GM21619 (cell line): Measurements from ENCODE around the gene MRPL45.

Experiments used
- ATAC-seq: cut with Tn5 transposase; IDR thresholded peaks from one replicate; pipeline ENCODE4 v1.9.1; 2021; ENCODE audit not compliant: unreplicated experiment

Gene MRPL45

DNA sequence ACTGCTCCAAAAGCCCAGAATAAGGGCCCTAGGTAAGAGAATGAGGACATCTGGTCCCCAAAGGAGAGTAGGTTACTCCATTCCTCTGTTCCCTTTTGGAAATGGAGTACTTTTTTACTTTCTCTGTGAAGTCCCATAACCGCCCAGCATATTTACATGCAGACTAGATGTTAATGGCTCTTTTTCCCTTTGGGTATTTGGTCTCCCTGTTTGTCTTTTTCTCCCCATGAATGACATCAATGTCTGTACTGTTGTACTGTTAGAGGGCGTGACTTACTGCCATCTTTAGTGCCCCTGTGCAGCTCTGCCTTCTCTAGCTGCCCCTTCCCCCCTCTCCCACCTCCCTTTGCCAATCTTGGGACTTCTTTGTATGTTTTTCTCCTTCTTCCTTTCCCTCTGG, 27.8 kb downstream of the MRPL45 start:
- no peak for ATAC-seq

DNA sequence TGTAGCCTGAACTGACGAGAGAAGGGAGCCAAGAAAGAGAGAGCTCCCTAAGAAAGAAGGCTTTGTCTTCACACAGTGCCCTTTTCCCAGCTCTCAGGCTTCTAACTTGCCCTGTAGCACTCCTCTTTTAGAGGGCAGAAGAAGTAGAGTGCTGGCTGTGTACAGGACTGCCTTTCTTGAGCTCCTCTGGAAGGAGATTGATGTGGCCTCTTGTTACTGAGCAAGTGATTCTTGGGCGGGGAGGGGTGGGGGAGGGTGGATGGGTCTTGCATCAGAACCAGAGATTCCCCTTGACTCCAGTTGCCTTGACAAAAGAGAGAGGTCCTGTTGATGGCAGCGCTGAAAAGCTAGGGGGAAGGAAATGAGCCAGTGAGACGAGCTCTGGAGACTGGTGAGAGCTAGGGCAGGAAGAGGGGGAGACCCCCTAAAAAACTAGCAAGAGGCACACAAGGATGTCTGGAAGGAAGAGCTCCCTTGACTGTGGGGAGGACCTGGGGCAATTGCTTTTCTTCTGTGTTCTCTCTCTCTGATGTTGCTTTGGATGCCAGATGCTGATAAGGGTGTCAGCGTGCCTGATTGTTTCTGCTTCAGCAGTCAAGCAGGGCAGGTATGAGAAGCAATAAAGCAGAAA, 28.4 kb downstream of the MRPL45 start:
- ATAC-seq: no peak

DNA sequence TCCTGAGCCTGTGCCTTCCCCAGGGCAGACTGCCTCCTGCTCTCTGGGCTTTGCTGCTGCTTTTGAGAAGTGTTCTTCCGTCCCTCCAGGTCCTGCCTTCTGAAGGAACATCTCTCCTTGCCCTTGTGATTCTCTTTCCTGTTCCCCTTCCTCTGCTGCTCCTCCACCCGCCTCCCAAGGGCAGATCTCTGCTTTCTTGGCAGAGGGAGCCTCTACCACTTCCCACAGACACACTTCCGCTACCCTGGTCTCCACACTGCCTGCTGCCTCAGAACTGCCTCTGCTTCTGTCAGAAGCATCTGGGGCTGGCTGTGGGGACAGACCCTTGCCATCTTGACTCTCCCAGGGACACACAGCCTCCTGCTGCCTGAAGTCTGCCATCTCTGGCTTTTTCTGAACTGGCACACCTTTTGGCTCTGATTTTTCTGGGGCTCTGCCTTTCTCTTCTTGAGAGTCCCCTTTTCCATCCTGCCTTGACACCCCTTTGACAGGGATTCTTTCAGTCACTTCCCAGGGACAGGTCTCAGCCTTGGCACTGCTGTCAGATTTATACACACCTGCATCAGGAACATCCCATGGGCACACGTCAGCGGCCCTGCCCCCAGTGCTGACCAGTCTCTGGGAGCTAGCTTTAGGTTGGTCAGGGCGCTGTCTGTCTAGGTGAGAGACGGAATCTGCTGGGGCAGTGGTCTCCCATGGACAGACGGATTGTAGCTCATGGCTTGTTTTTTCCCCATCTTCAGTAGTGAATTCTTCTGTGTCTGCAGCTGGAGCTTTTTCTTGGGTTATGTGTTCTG, 30.2 kb downstream of the MRPL45 start:
- ATAC-seq: no peak

DNA sequence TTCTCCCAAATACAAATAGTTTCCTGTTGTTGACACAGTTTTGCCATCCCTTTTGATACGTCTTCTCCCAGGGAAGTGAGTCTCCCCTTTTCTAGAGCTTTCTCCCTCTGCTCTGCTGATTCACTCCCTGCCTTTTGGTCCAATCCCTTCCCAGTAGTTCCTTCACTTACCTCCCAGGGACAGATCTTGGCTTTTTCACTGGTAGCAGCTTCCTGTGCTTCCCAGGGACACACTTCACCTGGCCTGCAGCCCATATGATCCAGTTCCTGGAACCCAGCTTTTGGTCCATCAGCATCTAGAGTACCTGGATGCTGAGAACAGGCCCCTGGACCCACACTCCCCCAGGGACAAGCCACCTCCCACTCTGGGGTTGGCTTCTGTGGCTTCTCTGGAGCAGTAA, 31.0 kb downstream of the MRPL45 start:
- ATAC-seq: no peak

DNA sequence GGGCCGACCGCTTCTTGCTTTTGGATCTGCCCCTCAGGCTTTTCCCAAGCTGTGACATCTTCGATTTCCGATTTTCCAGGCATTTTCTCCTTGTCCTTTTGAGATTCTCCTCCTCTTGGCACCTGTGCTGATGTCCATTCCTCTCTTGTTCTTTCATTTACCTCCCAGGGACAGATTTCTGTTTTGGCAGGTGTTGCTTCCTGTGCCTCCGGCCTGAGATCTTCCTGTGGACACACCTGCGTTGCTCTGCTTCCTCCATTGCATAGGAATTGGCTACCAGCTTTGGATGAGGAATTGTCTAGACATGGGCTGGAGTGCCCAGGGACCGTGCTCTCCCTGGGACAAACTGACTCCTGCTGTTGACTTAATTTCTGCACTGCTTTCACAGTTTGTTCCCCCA, 31.7 kb downstream of the MRPL45 start:
- no peak for ATAC-seq

DNA sequence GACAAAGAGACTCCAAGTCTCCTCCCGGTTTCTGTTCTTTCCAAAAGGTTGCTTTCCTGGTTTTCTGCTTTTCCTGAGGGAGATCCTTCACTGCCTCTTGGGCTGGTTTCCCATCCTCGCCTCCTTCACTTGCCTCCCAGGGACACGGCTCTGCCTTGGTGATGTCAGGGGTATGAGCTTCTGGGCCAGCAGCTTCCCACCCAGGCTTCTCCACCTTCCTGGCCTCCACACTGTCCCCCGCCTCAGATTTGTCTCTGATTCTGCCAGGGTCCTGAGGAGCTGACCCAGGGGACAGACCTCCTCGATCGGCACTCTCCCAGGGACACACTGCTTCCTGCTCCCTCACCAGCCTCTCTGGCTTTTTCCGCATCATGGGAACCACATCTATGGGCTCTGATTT, 32.3 kb downstream of the MRPL45 start:
- no peak for ATAC-seq

DNA sequence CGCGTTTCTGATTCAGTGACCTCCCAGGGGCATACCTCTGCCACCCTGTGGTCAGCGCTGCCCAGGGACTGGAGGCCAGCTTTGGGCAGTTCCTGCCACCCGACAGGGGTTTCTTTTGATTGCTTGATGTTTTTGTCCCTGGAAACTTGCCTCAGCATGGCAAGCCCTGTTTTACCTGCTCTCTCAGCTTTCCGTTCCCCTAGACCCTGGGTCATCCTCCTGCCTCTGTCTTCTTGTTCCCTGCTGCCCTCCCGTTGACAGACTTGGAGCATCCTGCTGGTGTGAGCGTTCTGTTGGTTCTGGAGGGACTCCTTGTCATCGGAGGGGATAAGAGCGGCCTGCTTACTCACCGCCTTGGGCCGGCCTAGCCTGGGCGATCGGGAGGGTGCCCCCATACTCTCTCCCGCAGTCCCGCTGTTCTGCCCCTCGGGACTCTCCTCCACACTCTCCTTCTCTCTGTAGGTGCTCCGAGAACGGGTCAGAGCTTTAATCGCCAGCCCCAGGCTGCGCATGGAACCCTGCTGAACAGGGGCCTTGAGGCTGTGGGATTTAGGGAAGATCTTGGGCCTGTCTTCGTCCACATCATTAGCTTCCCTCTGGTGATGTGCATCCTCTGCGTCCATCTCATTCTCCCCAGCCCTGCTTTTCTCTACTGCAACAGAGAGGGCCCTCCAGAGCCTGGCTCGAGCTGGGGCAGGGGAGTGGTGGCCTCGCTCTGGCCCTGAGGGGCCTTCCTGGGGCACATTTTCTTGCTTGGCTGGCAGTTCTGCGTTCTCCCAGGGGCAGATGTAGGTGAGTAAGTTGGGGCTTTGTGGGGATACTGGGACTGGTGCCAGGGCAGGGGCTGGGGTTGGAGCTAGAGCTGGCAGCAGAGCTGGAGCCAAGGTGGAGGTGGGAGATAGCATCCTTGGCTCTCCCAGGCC, 33.1 kb downstream of the MRPL45 start:
- ATAC-seq: no peak

DNA sequence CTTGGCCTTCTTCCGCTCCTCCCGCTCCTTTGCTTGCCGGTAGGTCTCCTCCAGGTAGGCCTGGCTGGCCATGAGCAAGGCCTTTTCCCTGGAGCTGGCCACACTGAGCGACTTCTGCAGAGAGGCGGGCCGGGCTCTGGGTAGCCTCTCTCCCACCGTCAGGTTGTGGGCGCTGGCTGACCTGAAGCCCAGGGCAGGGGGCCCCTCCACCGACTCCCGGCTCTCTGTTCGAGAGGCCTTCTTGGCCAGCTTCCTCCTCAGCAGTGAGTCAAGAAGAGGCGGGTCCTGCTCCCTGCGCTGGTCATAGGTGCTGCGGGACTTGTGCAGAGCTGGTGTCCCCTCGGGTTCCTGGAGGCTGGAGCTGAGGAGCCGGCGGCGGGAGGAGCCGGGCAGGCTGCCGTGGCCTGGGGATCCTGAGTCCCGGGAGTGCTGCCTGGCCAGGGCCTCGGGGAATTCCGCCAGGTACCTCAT, 34.0 kb downstream of the MRPL45 start:
- ATAC-seq: no peak

DNA sequence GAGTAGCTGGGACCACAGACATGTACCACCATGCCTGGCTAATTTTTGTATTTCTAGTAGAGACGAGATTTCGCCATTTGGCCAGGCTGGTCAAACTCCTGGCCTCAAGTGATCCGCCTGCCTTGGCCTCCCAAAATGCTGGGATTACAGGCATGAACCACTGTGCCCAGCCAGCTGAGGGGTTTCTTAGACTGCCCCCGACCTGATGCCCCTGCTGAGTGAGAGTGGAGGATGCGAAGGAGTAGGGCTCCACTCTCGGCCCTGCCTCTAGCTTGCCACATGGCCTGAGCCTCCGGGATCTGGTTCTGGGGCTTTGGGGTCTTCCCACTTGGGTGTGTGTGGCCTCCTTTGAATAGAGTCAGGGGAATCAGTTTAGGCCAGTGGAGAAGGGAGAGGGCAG, 35.8 kb downstream of the MRPL45 start:
- ATAC-seq: no peak

DNA sequence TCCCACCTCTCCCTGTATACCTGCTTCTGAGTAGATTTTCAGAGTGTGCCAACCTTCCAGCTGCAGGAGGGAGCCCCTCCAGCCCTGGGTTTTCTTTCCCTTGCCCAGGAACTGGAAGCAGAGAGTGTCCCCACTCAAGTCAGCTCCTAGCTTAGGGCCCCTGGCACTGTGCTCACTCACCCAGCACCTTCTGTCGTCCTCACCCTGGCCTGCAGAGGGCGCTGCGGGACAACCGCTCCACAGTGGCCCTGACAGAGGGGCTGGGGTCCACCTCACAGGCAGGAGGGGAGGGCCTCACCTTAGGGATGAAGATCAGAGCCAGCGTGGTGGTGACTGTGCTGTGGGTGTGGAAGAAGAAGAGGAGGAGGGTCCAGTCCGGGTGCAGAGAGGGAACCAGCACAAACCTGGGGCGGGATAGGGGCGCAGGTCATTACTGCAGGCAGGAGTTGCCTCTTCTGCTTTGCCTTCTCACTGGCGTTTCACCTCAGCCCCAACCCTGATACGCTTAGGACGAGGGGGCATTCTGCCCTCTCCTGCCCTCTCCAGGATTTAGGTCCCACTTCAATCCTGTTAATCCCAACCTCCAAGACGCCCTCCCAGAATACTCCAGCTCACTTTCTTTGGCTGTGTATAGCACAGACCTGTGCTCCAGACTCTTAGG, 36.8 kb downstream of the MRPL45 start:
- no peak for ATAC-seq

DNA sequence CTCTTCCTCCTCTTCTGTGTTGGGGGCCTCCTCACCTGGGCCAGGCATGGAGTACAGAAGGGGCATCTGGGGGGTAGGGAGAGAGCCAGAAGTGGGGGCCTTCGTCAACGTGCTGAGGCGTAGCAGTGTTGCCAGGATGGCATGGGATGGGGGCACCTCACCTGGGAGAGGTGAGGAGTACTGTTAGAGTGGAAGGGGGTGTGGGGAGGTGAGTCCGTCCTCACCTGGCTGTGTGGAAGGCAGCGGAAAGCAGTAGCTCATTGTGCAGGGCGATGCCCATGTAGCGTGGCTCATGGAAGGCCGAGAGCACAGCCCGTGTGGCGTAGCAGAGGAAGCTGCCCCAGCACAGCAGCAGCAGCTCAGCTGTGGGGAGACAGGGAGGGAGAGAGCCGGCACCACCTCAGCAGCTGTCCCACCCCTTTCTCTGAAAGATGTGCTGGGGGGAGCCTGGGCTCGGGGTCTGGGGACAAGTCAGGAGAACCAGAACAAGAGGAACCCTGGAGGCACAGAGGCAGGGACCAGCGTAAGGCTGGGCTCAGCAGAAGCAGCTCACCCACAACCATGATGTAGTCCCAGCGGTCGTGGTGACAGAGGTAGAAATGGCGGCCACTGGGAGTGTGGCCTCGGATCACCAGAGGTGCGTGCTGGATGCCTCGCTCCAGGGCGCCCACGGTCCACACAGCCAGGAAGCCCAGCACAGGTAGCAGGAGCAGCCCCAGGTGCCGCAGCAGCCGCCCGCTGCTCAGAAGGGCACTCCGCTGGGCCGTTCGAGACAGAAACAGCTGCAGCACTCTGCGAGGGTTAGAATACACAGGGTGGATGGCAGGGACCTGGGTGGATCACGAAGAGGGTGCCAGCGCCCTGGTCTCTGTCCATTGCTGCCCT, 37.8 kb downstream of the MRPL45 start:
- no peak for ATAC-seq

DNA sequence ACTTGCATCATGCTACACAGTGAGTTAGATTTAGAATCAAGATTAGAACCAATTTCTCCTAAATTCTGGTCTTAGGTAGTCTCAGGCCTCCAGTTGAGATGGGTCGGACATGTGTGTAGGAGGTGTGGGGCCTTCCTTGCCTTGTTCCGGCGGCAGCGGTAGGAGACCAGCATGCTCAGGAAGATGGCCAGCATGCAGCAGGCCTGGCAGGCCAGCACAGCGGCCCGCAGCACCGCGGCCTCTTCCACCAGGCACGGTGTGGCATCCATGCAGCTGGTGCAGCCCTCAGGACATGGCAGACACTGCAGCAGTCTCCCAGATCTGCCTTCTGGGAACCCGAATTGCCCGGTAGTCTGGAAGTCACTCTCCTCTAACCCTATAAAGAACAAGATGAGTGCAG, 39.9 kb downstream of the MRPL45 start:
- no peak for ATAC-seq

DNA sequence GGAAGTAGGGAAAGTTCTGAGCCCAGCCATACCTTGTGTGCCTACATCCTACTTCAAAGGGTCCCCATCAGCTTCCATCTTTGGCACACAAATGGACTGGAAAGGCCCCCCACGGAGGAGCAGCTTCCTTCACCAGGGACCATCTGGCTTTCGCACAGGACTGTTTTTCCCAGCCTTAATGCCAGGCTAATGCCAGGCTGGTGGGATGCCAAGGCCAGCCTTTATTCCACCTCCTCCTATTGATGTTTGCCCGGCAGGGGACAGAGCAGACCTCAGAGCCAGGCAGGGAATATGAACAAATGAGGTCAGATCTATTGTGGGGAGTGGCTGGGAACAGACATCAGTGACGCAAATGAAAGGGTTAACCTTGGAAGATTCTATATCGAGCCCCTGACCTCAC, 41.1 kb downstream of the MRPL45 start:
- no peak for ATAC-seq

DNA sequence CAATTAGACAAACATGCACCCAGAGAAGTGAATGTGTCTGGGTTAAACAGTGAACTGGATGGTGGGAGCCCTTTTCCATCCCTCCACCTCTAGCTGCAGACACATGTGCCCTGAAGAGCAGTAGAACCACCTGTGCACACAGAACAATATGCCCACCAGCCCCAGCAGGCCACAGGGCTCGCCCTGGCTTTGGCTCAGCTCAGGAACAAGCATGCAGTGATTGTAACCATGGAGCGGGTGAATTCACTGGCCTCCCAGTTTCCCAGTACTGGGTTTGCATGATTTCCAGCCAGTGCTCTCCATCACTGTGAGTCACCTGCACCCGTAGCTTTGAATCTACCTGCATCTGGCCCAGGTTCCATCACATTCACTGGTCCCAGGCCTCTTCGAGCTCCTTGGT, 41.6 kb downstream of the MRPL45 start:
- ATAC-seq: no peak

DNA sequence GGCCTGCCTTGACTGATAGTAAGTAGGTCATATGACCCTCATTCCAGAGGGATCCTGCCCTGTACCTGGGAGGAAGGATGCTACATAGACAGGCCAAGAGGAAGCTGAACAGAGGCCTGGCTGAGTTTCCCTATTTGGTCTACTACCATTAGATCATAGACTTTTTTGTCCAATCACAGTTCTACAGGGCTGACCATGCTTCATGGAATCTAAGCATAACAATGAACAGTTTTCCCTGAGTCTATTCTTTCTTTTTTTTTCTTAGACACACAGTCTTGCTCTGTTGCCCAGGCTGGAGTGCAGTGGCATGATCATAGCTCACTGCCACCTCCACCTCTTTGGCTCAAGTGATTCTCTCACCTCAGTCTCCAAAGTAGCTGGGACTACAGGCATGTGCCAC, 42.9 kb downstream of the MRPL45 start:
- no peak for ATAC-seq

DNA sequence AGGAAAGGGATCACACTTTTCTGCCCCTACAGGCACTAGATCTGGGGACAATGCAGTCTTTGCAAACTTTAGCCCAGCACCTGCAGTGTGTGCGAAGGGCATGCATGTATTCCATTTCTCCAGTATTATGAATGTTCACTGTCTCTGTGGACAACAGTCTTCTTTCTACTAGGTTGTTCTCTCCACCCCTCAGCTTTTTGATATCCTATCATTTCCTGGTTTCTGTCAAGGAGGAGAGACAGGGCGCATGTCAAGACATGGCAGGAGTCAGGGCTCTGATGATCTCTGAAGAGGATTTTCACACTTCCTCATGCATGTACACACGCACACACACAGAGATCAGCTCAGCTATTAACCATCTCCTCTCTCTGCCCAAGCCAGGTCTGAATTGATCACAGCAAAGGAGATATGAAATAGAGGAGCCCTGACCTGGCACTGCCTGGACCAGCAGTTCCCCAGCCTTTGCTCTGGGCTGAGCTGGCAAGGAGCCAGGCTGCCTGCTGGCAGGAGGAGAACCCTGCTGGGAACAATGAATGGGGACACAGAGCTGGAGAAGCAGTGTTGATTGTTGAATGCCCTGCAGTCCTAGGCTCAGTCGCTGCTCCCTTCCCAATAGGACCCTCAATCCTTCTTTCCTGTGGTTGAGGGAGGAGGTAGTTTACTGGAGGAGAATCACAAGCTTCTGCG, 44.2 kb downstream of the MRPL45 start:
- ATAC-seq: no peak

DNA sequence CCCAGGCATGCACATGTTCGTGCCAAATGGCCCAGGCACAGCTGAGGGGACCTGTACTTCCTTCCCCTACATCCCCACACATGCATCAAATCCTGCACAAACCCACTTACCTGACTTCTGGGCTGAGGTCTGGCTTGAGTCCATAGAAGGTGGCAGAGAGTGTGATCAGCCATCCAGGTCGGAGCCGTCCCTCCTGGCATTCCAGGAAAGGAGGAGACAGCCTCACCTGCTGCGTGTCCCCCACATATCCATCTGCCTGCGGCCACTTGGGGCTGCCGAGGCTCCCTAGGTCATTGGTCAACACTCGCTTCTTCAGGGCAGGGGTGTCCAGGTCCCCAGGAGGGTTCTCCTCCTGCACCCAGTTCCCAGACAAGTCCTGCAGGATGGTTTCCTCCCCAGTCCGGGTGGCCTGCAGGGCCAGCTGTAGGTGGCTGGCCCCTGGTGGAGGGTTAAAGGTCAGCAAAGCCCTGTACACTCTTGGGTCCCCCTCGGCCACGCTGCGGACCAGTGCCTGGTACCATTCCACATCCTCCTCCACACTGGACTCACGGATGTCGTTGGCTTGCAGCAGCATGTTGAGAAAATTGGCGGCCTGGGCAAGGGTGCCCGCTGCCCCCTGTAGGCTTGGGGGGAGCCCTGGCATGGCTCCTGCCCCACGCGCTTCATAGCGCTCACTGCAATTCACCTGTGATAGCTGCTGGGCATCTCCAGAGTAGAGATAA, 46.1 kb downstream of the MRPL45 start:
- ATAC-seq: no peak

DNA sequence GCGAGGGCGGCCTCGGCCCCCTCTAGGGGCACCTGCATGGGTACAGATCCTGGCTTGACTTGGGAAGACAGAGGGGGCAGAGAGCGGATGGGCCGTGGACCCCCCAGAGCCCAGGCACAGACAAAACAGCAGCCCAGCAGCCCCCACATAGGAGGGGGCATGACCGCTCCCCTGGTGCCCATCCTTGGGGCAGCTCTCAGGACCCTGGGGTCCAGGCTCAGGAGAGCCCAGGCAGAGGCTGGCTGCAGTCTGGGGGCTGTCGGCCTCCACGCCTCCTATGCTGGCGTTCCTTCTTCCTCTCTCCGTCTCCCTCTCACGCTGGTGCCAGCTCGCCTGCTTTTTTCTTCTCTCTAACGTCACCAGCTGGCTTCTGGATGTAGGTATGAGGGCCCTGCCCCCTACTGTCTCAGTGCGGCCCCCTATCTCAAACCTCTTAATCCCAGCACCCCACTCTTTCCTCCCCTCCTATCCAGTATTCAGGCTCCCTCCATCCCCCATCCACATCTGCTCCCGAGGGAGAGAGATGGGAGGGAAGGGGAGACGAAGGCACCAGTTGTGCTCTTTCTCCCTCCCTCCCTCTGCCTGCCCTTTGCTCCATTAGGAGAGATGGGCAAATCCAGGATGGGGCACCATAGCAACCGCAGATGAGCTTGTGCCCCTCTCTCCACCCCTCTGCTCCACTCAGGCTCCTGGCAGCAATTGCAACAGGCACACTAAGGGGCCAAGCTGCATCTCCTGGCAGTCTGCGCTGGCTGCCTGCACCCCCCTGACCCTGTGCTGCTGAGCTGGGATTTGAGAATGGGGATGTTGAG, 46.8 kb downstream of the MRPL45 start, which contains the start of gene GPR179:
GPR179 (minus strand) TSS at position 349 of the 812 bp plus-strand sequence; CDS start at position 182, 167 bp downstream.
- ATAC-seq: no peak
